RWPE2 (cell line): ENCODE results near the gene MSH3.
"Not testable (repeated sequence)": the region's sequence is repeated elsewhere in the genome, so short reads cannot be mapped to it uniquely, and the experiment has no call there.

ENCODE experiments used
- ATAC-seq: fragments of 200-7000 bp; cut with Tn5 transposase; 3 replicates; pipeline ENCODE4 v1.9.1; 2021; ENCODE audit warnings: low read depth
- DNase-seq: peaks from one replicate; pipeline ENCODE4 v3.0.0-alpha.2; 2020; ENCODE audit warnings: low spot score
- H3K27ac ChIP-seq: fragments of 450-650 bp; 2 replicates; pipeline ENCODE4 v1.5.1; 2017; ENCODE audit warnings: mild to moderate bottlenecking; ENCODE audit not compliant: poor library complexity, severe bottlenecking
- H3K27me3 ChIP-seq: fragments of 250-450 bp; sonication (Bioruptor Pico); 2 replicates; pipeline ENCODE4 v1.5.1; 2021; ENCODE audit warnings: mild to moderate bottlenecking, moderate library complexity; ENCODE audit not compliant: insufficient read depth, poor library complexity, severe bottlenecking
- H3K36me3 ChIP-seq: fragments of 250-450 bp; sonication (Bioruptor Pico); 2 replicates; pipeline ENCODE4 v1.5.1; 2020; ENCODE audit warnings: low read depth, mild to moderate bottlenecking, moderate library complexity
- H3K4me1 ChIP-seq: fragments of 250-450 bp; sonication (Bioruptor Pico); 2 replicates; pipeline ENCODE4 v1.5.1; 2021; ENCODE audit warnings: mild to moderate bottlenecking, moderate library complexity; ENCODE audit not compliant: insufficient read depth, poor library complexity, severe bottlenecking
- H3K4me3 ChIP-seq: fragments of 250-450 bp; sonication (Bioruptor Pico); 2 replicates; pipeline ENCODE4 v1.5.1; 2021; ENCODE audit warnings: mild to moderate bottlenecking, moderate library complexity; ENCODE audit not compliant: severe bottlenecking
- H3K9me3 ChIP-seq: fragments of 250-450 bp; sonication (Bioruptor Pico); 2 replicates; pipeline ENCODE4 v1.5.1; 2021; ENCODE audit warnings: mild to moderate bottlenecking, moderate library complexity; ENCODE audit not compliant: severe bottlenecking
- TF ChIP-seq, protein P1 (sequence below): fragments of 450-650 bp; IDR thresholded peaks from one replicate; pipeline ENCODE4 v1.5.1; 2017; ENCODE audit warnings: mild to moderate bottlenecking, moderate library complexity; ENCODE audit not compliant: poor library complexity, severe bottlenecking

Gene MSH3

GRCh38 chr5:80894083-80894482 lies 239.6 kb downstream of the MSH3 start:
- H3K27me3 ChIP-seq, result no peaks in the 10 kb centered on the region
- no peaks in the 10 kb centered on the region for H3K9me3 ChIP-seq
- H3K4me1 ChIP-seq, result no peaks in the 10 kb centered on the region
- TF ChIP-seq, protein P1, sequence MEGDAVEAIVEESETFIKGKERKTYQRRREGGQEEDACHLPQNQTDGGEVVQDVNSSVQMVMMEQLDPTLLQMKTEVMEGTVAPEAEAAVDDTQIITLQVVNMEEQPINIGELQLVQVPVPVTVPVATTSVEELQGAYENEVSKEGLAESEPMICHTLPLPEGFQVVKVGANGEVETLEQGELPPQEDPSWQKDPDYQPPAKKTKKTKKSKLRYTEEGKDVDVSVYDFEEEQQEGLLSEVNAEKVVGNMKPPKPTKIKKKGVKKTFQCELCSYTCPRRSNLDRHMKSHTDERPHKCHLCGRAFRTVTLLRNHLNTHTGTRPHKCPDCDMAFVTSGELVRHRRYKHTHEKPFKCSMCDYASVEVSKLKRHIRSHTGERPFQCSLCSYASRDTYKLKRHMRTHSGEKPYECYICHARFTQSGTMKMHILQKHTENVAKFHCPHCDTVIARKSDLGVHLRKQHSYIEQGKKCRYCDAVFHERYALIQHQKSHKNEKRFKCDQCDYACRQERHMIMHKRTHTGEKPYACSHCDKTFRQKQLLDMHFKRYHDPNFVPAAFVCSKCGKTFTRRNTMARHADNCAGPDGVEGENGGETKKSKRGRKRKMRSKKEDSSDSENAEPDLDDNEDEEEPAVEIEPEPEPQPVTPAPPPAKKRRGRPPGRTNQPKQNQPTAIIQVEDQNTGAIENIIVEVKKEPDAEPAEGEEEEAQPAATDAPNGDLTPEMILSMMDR, result no peak
- DNase-seq, result no peak
- H3K27ac ChIP-seq, result no peak overlapping the region
- H3K36me3 ChIP-seq, result no peaks in the 10 kb centered on the region
- no peak for ATAC-seq
- no peak overlapping the region for H3K4me3 ChIP-seq

- Histone ChIP-seq H3K4me3 (no peak overlapping the region), H3K27me3 (no peaks in the 10 kb centered on the region), H3K9me3 (no peaks in the 10 kb centered on the region), H3K27ac (no peak overlapping the region), H3K36me3 (no peaks in the 10 kb centered on the region), H3K4me1 (no peaks in the 10 kb centered on the region)
- no peak for DNase-seq
- no peak for ATAC-seq
- TF ChIP-seq, protein P1, result no peak
Observed at GRCh38 chr5:80895523-80895922, 241.1 kb downstream of the MSH3 start.

DNA sequence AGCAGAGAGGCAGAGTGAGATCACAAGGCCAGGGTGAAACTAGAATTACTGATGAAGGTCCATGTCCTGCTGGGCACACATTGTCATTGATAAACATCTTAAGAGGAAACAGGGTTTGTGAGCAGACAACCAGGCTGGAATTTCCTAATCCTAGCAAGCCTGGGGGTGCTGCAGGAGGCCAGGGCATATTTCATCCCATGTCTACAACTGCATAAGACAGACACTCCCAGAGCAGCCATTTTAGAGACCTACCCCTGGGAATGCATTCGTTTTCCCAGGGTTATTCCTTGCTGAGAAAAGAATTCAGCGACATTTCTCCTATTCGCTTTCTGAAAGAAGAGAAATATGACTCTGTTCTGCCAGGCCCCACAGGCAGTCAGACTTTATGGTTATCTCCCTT lies 248.2 kb downstream of the MSH3 start:
- not testable (repeated sequence) for DNase-seq, H3K9me3 ChIP-seq, H3K4me1 ChIP-seq, H3K36me3 ChIP-seq, H3K4me3 ChIP-seq, H3K27ac ChIP-seq, ATAC-seq, H3K27me3 ChIP-seq

DNA sequence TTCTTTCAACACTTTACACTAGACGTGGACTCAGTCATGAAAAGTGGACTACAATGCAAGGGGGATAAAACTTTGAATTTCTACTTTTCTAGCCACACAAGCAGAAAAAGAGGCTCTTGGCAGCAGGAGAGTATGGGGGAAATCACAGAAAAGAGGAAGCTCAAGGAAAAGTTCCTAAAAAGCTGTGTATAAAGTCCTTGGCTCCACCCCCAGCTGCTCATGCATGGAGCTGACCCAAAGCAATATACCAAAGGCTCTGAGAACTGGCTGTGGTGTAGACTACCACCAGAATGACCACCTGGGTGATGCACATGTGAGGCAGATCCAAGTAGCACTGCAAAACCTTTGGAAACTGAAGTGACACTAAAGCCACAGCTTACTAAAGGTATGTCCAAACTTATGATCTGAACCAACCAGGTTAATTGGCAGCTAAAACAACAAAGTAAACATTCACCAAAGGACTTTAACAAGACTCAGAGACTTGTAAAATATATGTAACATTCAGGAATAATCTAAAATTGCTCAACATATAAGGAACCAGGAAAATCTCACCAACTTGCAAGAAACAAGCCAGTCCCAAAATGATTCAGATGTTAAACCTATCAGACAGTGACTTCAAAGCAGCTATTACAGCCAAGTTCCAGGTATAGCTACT lies 250.2 kb downstream of the MSH3 start:
- Histone ChIP-seq H3K36me3 (no peaks in the 10 kb centered on the region), H3K4me3 (no peak overlapping the region), H3K4me1 (no peaks in the 10 kb centered on the region), H3K27ac (no peak overlapping the region), H3K27me3 (no peaks in the 10 kb centered on the region), H3K9me3 (no peaks in the 10 kb centered on the region)
- TF ChIP-seq, protein P1, result no peak
- DNase-seq, result no peak
- ATAC-seq, result no peak

DNA sequence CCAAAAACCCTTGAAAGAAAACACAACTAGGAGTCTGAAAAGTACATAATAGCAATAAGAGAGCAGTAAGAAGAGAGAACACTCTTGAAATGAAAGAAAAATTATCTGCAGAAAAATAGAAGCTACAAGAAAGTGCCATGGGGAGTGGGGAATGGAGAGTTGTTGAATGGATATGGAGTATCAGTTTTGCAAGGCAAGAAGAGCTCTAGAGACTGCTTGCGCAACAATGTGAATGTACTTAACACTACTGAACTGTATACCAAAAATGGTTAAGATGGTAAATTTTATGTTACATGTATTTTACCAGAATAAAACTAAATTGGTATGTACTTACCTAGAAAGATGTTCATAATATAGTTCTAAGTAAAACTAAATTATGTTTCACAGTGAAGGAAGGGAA lies 251.0 kb downstream of the MSH3 start:
- Histone ChIP-seq H3K36me3 (no peaks in the 10 kb centered on the region), H3K27ac (no peak overlapping the region), H3K4me3 (no peak overlapping the region), H3K9me3 (no peaks in the 10 kb centered on the region), H3K4me1 (no peaks in the 10 kb centered on the region), H3K27me3 (no peaks in the 10 kb centered on the region)
- TF ChIP-seq, protein P1, result no peak
- DNase-seq (no peak), ATAC-seq (no peak)
